AG04450 (cell line): Measurements from ENCODE around the gene SH3PXD2A. TPM values are rescaled to one million over a fixed set of nuclear protein-coding genes. Genes with fewer than 3 reads are reported as not detected.

Experiments used
- CTCF ChIA-PET: fragments of 300-600, 350-600 bp; formaldehyde crosslinking; extraction: SDS; loops from one replicate; lab custom pipeline; 2022; ENCODE audit warnings: antibody characterized with exemption, inconsistent platforms; lab: Charles Lee
- POLR2A ChIA-PET: fragments of 350-600 bp; formaldehyde crosslinking; extraction: SDS; loops from one replicate; lab custom pipeline; 2021; ENCODE audit warnings: antibody characterized with exemption, inconsistent platforms; lab: Yijun Ruan, JAX
- DNase-seq: peaks from one replicate; pipeline ENCODE4 v3.0.0-alpha.2; 2011; ENCODE audit warnings: low read depth, low spot score
- H3K27ac ChIP-seq: one replicate; pipeline ENCODE4 v1.5.1; 2012; ENCODE audit warnings: low read depth, low read length, control low read depth
- H3K27me3 ChIP-seq: one replicate; pipeline ENCODE4 v1.6.0; 2012; ENCODE audit warnings: low read length; ENCODE audit not compliant: control insufficient read depth, insufficient read depth
- H3K4me3 ChIP-seq: 2 replicates; pipeline ENCODE4 v1.5.1; 2011; ENCODE audit warnings: mild to moderate bottlenecking, low read depth, low read length, control low read depth
- H3K9me3 ChIP-seq: 2 replicates; pipeline ENCODE4 v1.5.1; 2012; ENCODE audit warnings: low read length; ENCODE audit not compliant: control insufficient read depth, insufficient read depth
- polyA plus RNA-seq: library from polyadenylated mRNA; depleted of rRNA; stranded (reverse); fragments of >200 nt; gene quantifications from 2 replicates; pipeline ENCODE4 v1.2.3, GENCODE V29; 2011
- TF ChIP-seq, protein P1 (sequence below): IDR thresholded peaks from 2 replicates; pipeline ENCODE4 v1.5.1; 2011; ENCODE audit warnings: low read depth, low read length, control low read depth, inconsistent platforms

Gene SH3PXD2A
- polyA plus RNA-seq, 1 experiment = 22.9 TPM

DNA sequence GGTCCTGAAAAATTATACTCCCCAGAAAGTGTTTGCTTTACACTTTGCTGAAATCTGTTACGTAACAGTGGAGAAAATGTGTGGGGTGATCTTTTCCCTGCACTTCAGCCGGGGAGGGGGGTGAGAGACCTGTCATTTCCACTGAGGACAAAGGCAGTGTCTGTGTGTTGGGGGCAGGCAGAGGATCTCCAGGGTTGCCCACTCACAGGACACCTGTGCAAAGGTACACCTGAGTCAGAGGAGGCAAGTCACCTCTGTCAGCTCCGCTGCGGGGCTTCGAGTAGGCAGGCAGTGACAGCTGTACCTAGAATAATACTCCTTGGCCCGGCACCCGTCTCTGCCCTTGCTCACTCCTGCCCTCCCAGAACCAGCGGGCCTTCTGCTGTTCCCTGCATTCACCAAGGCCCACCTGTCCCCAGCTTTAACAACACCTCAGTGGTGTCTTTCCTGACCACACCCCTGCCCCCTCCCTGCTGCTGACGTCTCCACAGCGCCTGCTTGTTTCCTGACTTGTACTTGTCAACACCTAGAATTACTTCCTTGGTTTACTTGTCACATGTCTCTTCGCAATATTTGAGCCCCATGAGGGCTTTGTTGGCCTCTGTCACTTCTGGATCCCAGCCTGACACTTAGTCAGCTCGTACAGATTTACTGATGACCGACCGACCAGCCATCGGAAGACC lies 202.6 kb downstream of the SH3PXD2A start:
- ChIA-PET POLR2A (interaction anchor here (1.0 kb wide), 1 partner anchor 26 kb away, joined by 4 read pairs; no protein-coding TSS in a partner anchor), CTCF (no interaction called here)
- H3K27me3 ChIP-seq = no peaks in the 10 kb centered on the region
- TF ChIP-seq, protein P1, sequence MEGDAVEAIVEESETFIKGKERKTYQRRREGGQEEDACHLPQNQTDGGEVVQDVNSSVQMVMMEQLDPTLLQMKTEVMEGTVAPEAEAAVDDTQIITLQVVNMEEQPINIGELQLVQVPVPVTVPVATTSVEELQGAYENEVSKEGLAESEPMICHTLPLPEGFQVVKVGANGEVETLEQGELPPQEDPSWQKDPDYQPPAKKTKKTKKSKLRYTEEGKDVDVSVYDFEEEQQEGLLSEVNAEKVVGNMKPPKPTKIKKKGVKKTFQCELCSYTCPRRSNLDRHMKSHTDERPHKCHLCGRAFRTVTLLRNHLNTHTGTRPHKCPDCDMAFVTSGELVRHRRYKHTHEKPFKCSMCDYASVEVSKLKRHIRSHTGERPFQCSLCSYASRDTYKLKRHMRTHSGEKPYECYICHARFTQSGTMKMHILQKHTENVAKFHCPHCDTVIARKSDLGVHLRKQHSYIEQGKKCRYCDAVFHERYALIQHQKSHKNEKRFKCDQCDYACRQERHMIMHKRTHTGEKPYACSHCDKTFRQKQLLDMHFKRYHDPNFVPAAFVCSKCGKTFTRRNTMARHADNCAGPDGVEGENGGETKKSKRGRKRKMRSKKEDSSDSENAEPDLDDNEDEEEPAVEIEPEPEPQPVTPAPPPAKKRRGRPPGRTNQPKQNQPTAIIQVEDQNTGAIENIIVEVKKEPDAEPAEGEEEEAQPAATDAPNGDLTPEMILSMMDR = no peak
- peaks cover 6% of the 10 kb centered on the region for H3K9me3 ChIP-seq
- no peak for DNase-seq
- no peak overlapping the region for H3K4me3 ChIP-seq
- no peak overlapping the region for H3K27ac ChIP-seq

DNA sequence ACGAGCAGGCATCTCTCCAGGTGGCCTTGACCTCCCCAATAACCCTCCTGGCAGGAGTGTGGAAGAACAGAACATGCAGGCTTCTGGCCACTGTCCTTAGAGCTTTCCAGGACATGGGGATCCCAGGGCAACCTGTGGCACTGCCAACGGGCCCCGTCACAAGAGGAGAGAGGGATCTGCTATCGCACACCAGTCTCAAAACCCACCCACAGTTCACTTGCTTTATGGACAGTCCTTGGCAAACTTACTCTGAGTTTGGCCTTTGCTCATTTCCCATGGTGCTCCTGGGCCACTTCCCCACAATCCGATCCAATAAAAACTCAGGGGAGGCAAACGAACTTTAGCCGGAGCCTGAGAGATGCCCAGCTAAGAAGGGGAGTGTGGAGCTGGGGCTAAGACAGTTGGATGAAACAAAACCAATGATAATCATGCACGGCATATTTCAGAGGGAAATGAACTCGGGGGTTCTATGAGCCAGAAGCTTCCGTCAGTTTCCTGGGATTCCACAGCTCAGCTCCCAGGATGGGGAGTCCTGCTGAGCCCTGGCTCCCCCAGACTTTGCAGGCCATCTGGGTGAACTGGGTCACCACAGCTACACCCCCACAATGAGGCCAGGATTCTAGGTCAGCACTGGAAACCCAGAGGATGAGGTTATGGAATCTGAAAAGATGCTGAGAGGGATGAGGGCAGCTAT lies 203.4 kb downstream of the SH3PXD2A start:
- DNase-seq = no peak
- H3K27ac ChIP-seq = no peak overlapping the region
- POLR2A ChIA-PET = interaction anchor here (1.0 kb wide), 1 partner anchor 26 kb away, joined by 4 read pairs; no protein-coding TSS in a partner anchor
- H3K9me3 ChIP-seq = no peaks in the 10 kb centered on the region; the same call in 1 of the 2 replicates
- CTCF ChIA-PET = interaction anchor here (1.5 kb wide), 1 partner anchor 34 kb away, joined by 5 read pairs; no protein-coding TSS in a partner anchor
- no peaks in the 10 kb centered on the region for H3K27me3 ChIP-seq
- TF ChIP-seq, protein P1 = no peak
- no peak overlapping the region for H3K4me3 ChIP-seq

- Histone ChIP-seq H3K9me3 (no peaks in the 10 kb centered on the region; the same call in 1 of the 2 replicates), H3K27ac (no peak overlapping the region), H3K27me3 (no peaks in the 10 kb centered on the region), H3K4me3 (no peak overlapping the region)
- POLR2A ChIA-PET = no interaction called here
- no peak for DNase-seq
- TF ChIP-seq, protein P1 = no peak
- CTCF ChIA-PET = interaction anchor here (1.5 kb wide), 1 partner anchor 34 kb away, joined by 5 read pairs; no protein-coding TSS in a partner anchor
Observed at GRCh38 chr10:103651333-103651732, 204.0 kb downstream of the SH3PXD2A start.

DNA sequence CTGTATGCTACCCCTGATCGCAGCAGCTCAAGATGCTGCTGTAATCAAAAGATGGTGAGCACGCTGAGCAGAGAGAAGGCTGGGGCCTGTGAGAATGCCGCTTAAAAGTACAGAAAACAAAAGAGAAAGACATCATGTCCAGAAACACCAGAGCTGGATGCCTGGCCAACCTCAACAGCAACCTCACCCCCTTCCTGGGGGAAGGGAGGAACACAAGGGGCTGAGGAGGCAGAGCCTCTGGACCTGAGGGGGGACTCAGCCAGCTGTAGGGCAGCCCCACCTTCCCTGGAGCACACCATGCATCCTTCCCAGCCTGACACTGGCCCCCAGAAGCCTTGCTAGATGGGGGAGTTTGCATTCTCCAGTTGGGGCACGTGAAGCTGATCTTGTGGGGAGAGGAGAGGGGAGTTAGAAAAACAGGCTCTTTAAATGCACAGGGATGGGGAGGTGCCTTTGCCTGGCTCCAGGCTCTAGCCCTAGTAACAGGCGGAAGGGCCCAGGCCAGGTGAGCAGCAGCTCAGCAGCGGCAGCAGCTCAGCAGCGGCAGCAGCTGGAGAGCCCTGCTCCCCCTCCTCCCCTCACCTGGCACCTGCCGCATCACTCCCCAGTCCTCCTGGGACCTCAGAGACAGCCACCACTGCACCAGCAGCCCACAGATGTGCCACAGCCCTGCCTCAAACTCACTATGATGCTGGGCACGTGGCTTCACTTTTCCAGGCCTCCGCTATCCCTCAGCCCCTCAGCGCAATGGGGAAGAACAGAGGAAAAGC lies 205.5 kb downstream of the SH3PXD2A start:
- no peak for DNase-seq
- ChIA-PET POLR2A (interaction anchor here (1.4 to 1.5 kb wide), 2 partner anchors 11 to 28 kb away, joined by 3 to 5 read pairs; no protein-coding TSS in a partner anchor), CTCF (interaction anchor here (0.7 kb wide), 1 partner anchor 9 kb away, joined by 3 read pairs; no protein-coding TSS in a partner anchor)
- TF ChIP-seq, protein P1 = no peak
- no peak overlapping the region for H3K27ac ChIP-seq
- H3K27me3 ChIP-seq = no peaks in the 10 kb centered on the region
- no peaks in the 10 kb centered on the region; the same call in 1 of the 2 replicates for H3K9me3 ChIP-seq
- no peak overlapping the region for H3K4me3 ChIP-seq
